GM12878 (cell line): ENCODE data around the gene SEMA3D. TPM values are rescaled to one million over a fixed set of nuclear protein-coding genes. Genes with fewer than 3 reads are reported as not detected.

ENCODE experiments used
- ATAC-seq: fragments of 200-7000 bp; cut with Tn5 transposase; 3 replicates; pipeline ENCODE4 v1.9.1; 2020; ENCODE audit warnings: mild to moderate bottlenecking, moderate library complexity
- BruUV-seq: library from RNA; stranded (reverse); fragments of 400-500 nt; replicated peaks from 2 replicates; lab custom pipeline; 2021; lab: Mats Ljungman, UMichigan
- CTCF ChIA-PET: fragments of 300-600 bp; sonication (Branson Sonifier 250); formaldehyde crosslinking; extraction: SDS; loops from one replicate; lab custom pipeline; 2021; ENCODE audit warnings: inconsistent platforms; lab: Yijun Ruan, JAX
- POLR2A ChIA-PET: fragments of 350-600 bp; formaldehyde crosslinking; extraction: SDS; loops from one replicate; lab custom pipeline; 2021; ENCODE audit warnings: inconsistent platforms; lab: Charles Lee
- RAD21 ChIA-PET: fragments of 300-600 bp; sonication (Branson Sonifier 250); formaldehyde crosslinking; loops from one replicate; lab custom pipeline; 2023; ENCODE audit warnings: antibody characterized with exemption; ENCODE audit not compliant: unreplicated experiment; lab: Charles Lee
- SMC1A ChIA-PET: fragments of 300-600 bp; sonication (Branson Sonifier 250); formaldehyde crosslinking; loops from one replicate; lab custom pipeline; 2023; ENCODE audit not compliant: unreplicated experiment, uncharacterized antibody; lab: Charles Lee
- DNase-seq: peaks from one replicate; pipeline ENCODE4 v3.0.0-alpha.2; 2011; ENCODE audit warnings: low read depth, low spot score
- FAIRE-seq: peaks from 3 replicates; lab custom pipeline; 2011; peaks lifted over from hg19 to GRCh38; lab: Jason Lieb, UNC
- H2AFZ ChIP-seq: 2 replicates; pipeline ENCODE4 v1.6.0; 2011; ENCODE audit warnings: low read depth, low read length, control low read depth; ENCODE audit not compliant: control insufficient read depth
- H3K27ac ChIP-seq: 2 replicates; pipeline ENCODE4 v1.5.1; 2011; ENCODE audit warnings: control low read depth; ENCODE audit not compliant: control insufficient read depth, insufficient read depth
- H3K27me3 ChIP-seq, 2 experiments: replicated peaks in 1 of 2; 2 replicates each; pipeline versions ENCODE4 v1.6.0 to v1.6.1; 2011; ENCODE audit warnings: low read length in 1 of 2; ENCODE audit not compliant: control insufficient read depth in 2 of 2, insufficient read depth in 2 of 2
- H3K36me3 ChIP-seq, 2 experiments: 2 replicates each; pipeline ENCODE4 v1.5.1; 2011; ENCODE audit warnings: low read length in 1 of 2; ENCODE audit not compliant: control insufficient read depth in 2 of 2, insufficient read depth in 2 of 2
- H3K4me1 ChIP-seq: 2 replicates; pipeline ENCODE4 v1.6.1; 2011; ENCODE audit warnings: mild to moderate bottlenecking, low read length, moderate library complexity, mixed read lengths; ENCODE audit not compliant: control insufficient read depth, insufficient read depth
- H3K4me2 ChIP-seq: 2 replicates; pipeline ENCODE4 v1.6.0; 2011; ENCODE audit warnings: control low read depth; ENCODE audit not compliant: control insufficient read depth, insufficient read depth
- H3K4me3 ChIP-seq: fragments of 200-600 bp; sonication (generic); 2 replicates; pipeline ENCODE4 v1.5.1; 2016
- H3K79me2 ChIP-seq: 2 replicates; pipeline ENCODE4 v1.6.0; 2011; ENCODE audit warnings: low read length; ENCODE audit not compliant: control insufficient read depth, insufficient read depth
- H3K9ac ChIP-seq: 2 replicates; pipeline ENCODE4 v1.8.0; 2011; ENCODE audit warnings: low read length, control low read depth, mixed read lengths; ENCODE audit not compliant: control insufficient read depth, insufficient read depth
- H3K9me3 ChIP-seq: replicated peaks from 3 replicates; pipeline ENCODE4 v1.5.1; 2011; ENCODE audit warnings: mild to moderate bottlenecking, low read length; ENCODE audit not compliant: control insufficient read depth, insufficient read depth
- H4K20me1 ChIP-seq: 2 replicates; pipeline ENCODE4 v1.6.0; 2011; ENCODE audit not compliant: control insufficient read depth, insufficient read depth
- CHD1 ChIP-seq: IDR thresholded peaks from 2 replicates; pipeline ENCODE4 v1.6.1; 2012; ENCODE audit warnings: low read depth, low read length, improper control_type of control experiment
- E2F8 ChIP-seq: fragments of 450-650 bp; IDR thresholded peaks from 2 replicates; pipeline ENCODE4 v1.6.1; 2018; ENCODE audit warnings: mild to moderate bottlenecking, low read depth, moderate library complexity; ENCODE audit not compliant: partially characterized antibody
- FOS ChIP-seq: IDR thresholded peaks from 3 replicates; pipeline ENCODE4 v1.6.1; 2011; ENCODE audit warnings: borderline replicate concordance; ENCODE audit not compliant: insufficient read length; ENCODE audit errors: extremely low read depth
- GATAD2B ChIP-seq: fragments of 450-650 bp; conservative IDR thresholded peaks from 2 replicates; pipeline ENCODE4 v1.6.1; 2017; ENCODE audit warnings: low read depth, mild to moderate bottlenecking, moderate library complexity
- JUNB ChIP-seq: IDR thresholded peaks from 2 replicates; pipeline ENCODE4 v1.6.1; 2016; ENCODE audit warnings: antibody characterized with exemption, mild to moderate bottlenecking
- NR2F1 ChIP-seq: fragments of 450-650 bp; conservative IDR thresholded peaks from 2 replicates; pipeline ENCODE4 v1.6.1; 2017; ENCODE audit warnings: mild to moderate bottlenecking
- PAX5 ChIP-seq: IDR thresholded peaks from 2 replicates; pipeline ENCODE4 v1.6.1; 2011; ENCODE audit warnings: low read depth, low read length, borderline replicate concordance
- PML ChIP-seq: IDR thresholded peaks from 2 replicates; pipeline ENCODE4 v1.6.1; 2012; ENCODE audit warnings: low read length, inconsistent platforms
- RAD51 ChIP-seq: fragments of 450-650 bp; IDR thresholded peaks from 2 replicates; pipeline ENCODE4 v1.6.1; 2016; ENCODE audit warnings: moderate library complexity, mild to moderate bottlenecking, inconsistent platforms
- TCF7 ChIP-seq: IDR thresholded peaks from 2 replicates; pipeline ENCODE4 v1.6.1; 2014; ENCODE audit warnings: antibody characterized with exemption, borderline replicate concordance
- ZNF592 ChIP-seq: fragments of 450-650 bp; IDR thresholded peaks from 2 replicates; pipeline ENCODE4 v1.6.1; 2017; ENCODE audit warnings: mild to moderate bottlenecking, moderate library complexity
- WGBS: methylation state at CpG from one replicate; pipeline ENCODE4 v1.1.6; 2016; ENCODE audit warnings: low lambda C conversion rate; ENCODE audit not compliant: insufficient replicate concordance, insufficient coverage; ENCODE audit errors: missing lambda C conversion rate; 5-methylcytosine and 5-hydroxymethylcytosine counted together
- in situ Hi-C: fragments of 300-500 bp; cut with MboI; formaldehyde crosslinking; loops from 9 replicates; pipeline ENCODE4 v1.14.3; 2018; ENCODE audit warnings: mixed read lengths
- intact Hi-C: fragments of 100-400 bp; cut with micrococcal nuclease; formaldehyde crosslinking; loops from one replicate; pipeline ENCODE4 v1.14.2; 2022; ENCODE audit not compliant: unreplicated experiment
- polyA plus RNA-seq, 11 experiments: library from polyadenylated mRNA; depleted of rRNA in 4 of 11; unstranded in 6 of 11; stranded (reverse) in 5 of 11; fragments of >200 nt; fragmentation: Nextera tagmentation in 4 of 11; fragmentation: Illumina TruSeq in 1 of 11; extraction: Ambion mirVana in 4 of 11; extraction: Trizol in 1 of 11; gene quantifications; 1 replicate in 1 of 11; 2 replicates in 10 of 11; pipeline versions ENCODE4 v1.2.1 to v1.2.3, GENCODE V29; 2011 to 2016; ENCODE audit warnings: inconsistent platforms in 2 of 11, missing spikeins in 2 of 11, low read depth in 1 of 11
- total RNA-seq, 4 experiments: library from RNA; depleted of rRNA in 3 of 4; stranded (reverse); fragments of >200 nt in 3 of 4; fragmentation: Illumina TruSeq in 1 of 4; extraction: Trizol in 1 of 4; gene quantifications; 2 replicates each; pipeline versions ENCODE4 v1.2.1 to v1.2.3, GENCODE V29; 2013 to 2021
- TF ChIP-seq, protein P1 (sequence below): fragments of 450-650 bp; formaldehyde crosslinking; IDR thresholded peaks from 2 replicates; pipeline ENCODE4 v1.5.0; 2022; ENCODE audit warnings: mild to moderate bottlenecking, missing genetic modification characterization

SEMA3D gene
- total and polyA plus RNA-seq, 10 of the 15 experiments (the other 5 are each of a cell fraction or from before 2014, with no cell fraction given): 0.04 TPM; not detected in 9

DNA sequence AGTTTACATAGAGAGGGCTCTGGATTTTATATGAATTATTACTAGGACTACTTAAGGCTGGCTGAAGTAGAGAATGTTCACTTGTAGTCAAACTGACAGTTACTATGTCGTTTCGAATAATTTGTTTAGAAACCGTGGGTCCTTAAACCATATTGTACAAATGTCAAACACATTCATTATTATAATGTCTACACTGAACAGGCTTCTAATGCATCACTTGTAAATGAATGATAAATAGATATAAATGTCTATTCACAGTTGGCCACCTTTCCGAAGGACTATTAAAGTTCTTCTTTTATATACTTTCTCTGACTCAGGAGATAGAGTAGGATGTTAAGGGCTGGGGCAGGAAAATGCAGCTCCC, 95.3 kb downstream of the SEMA3D start:
- no peak overlapping the region for H3K27ac ChIP-seq
- H2AFZ ChIP-seq: no peak overlapping the region
- DNase-seq: no peak
- in situ Hi-C loops: no loop called here
- no peak overlapping the region for H3K4me2 ChIP-seq
- no peaks in the 10 kb centered on the region for H3K27me3 ChIP-seq
- ChIA-PET RAD21 (no interaction called here), POLR2A (no interaction called here), CTCF (no interaction called here), SMC1A (no interaction called here)
- ATAC-seq: no peak
- no peaks in the 10 kb centered on the region for H3K4me1 ChIP-seq
- no peaks in the 10 kb centered on the region for H3K9me3 ChIP-seq
- H3K36me3 ChIP-seq: no peaks in the 10 kb centered on the region
- no peaks in the 10 kb centered on the region for H4K20me1 ChIP-seq
- FAIRE-seq: no peak
- no peaks in the 10 kb centered on the region for H3K79me2 ChIP-seq
- 21% methylated on average over 4 of the region's 4 CpGs for WGBS
- intact Hi-C loops: no loop called here
- no TSS peak for BruUV-seq
- no peak overlapping the region for H3K4me3 ChIP-seq
- no peak overlapping the region for H3K9ac ChIP-seq
- TF ChIP-seq CHD1: no peak
- TF ChIP-seq JUNB: no peak
- TF ChIP-seq GATAD2B: no peak
- no peak for TF ChIP-seq ZNF592
- no peak for TF ChIP-seq RAD51
- no peak for TF ChIP-seq NR2F1
- TF ChIP-seq PAX5: no peak
- TF ChIP-seq, protein P1, sequence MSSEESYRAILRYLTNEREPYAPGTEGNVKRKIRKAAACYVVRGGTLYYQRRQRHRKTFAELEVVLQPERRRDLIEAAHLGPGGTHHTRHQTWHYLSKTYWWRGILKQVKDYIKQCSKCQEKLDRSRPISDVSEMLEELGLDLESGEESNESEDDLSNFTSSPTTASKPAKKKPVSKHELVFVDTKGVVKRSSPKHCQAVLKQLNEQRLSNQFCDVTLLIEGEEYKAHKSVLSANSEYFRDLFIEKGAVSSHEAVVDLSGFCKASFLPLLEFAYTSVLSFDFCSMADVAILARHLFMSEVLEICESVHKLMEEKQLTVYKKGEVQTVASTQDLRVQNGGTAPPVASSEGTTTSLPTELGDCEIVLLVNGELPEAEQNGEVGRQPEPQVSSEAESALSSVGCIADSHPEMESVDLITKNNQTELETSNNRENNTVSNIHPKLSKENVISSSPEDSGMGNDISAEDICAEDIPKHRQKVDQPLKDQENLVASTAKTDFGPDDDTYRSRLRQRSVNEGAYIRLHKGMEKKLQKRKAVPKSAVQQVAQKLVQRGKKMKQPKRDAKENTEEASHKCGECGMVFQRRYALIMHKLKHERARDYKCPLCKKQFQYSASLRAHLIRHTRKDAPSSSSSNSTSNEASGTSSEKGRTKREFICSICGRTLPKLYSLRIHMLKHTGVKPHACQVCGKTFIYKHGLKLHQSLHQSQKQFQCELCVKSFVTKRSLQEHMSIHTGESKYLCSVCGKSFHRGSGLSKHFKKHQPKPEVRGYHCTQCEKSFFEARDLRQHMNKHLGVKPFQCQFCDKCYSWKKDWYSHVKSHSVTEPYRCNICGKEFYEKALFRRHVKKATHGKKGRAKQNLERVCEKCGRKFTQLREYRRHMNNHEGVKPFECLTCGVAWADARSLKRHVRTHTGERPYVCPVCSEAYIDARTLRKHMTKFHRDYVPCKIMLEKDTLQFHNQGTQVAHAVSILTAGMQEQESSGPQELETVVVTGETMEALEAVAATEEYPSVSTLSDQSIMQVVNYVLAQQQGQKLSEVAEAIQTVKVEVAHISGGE (CRISPR knock-in tag): no peak
- no peak for TF ChIP-seq FOS
- TF ChIP-seq PML: no peak
- no peak for TF ChIP-seq TCF7
- TF ChIP-seq E2F8: no peak
